RCC 7860 (cell line): Measurements from ENCODE around the gene TCF19.
"Not testable (repeated sequence)": the region's sequence is repeated elsewhere in the genome, so short reads cannot be mapped to it uniquely, and the experiment has no call there.

Experiments
- DNase-seq: peaks from one replicate; pipeline ENCODE4 v3.0.0-alpha.2; 2015; ENCODE audit warnings: low spot score
- FAIRE-seq: peaks from 2 replicates; lab custom pipeline; 2012; peaks lifted over from hg19 to GRCh38; lab: Jason Lieb, UNC

Gene TCF19

GRCh38 chr6:31158863-31159855, 770 bp downstream of the TCF19 start:
- DNase-seq (peak; percentile 35), FAIRE-seq (no peak)

GRCh38 chr6:31161216-31162126, 3.1 kb downstream of the TCF19 start:
- DNase-seq, result no peak
- no peak for FAIRE-seq

DNA sequence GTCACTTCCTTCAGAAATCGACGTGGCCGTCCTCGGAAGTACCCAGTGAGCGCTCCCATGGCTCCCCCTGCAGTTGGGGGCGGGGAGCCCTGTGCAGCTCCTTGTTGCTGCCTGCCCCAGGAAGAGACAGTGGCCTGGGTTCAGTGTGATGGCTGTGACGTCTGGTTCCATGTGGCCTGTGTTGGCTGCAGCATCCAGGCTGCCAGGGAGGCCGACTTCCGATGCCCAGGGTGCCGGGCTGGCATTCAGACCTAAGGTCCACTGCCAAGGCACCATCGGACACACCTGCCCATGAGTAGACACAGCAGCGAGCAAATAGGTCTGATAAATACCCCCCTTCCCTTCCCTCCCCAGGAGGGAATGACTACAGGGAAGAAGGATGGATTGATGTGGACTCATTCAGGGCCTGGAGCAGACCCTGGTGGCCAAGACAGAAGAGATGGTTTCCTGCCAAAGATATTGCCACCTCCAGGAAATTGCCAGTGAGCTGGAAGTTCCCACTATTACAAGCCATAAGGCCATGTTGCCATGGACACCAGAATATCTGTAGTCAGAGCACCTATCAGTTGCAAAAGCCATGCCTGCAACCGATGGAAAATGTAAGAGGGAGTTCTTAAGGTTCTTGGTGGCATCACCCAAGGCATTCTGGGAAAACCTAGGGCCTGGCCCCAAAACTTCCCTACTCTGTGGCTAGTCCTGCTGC, 4.2 kb downstream of the TCF19 start:
- FAIRE-seq (no peak), DNase-seq (no peak)

DNA sequence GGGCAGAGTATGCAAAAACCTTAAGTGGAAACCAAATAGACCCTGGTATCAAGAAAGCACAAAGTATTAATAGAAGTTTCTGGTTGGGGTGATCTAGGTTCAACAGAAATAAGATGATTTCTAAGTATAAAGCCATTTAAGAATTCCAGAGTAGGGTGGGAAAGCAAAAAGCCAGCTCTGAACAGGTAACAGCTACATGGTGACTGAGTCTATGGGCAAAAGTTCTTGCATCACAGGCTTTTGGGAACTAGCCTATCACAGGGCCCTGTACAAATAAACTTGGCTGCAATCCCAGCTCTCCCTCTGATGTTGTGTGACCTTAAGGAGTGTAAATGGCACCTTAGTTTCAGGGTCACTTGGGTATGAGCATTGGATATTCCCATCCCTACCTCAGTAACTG, 5.5 kb downstream of the TCF19 start:
- DNase-seq, result no peak
- FAIRE-seq, result no peak

DNA sequence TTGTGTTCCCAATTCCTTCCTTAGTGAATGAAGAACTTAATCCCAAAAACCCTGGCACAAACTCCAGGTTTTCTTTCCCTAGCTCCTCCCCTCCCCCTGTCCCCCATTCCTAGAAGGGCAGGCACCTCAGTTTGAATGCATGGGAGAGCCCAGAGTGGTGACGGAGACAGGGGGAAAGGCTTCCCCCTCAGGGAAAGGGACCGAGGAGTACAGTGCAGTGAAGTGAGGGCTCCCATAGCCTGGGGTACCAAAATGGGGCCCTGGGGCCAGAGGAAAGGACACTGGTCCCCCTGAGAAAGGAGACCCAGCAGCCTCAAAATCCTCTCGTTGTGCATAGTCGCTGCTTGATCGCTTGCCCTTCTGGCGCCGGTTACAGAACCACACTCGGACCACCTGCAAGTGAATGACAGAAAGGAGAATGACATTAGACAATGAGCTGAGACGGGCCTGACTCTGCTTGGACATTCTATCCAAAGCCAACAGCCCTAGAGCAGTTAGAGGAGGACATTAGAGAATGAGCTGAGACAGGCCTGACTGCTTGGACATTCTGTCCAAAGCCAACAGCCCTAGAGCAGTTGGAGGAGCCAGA, 6.2 kb downstream of the TCF19 start:
- DNase-seq, FAIRE-seq: not testable (repeated sequence)

DNA sequence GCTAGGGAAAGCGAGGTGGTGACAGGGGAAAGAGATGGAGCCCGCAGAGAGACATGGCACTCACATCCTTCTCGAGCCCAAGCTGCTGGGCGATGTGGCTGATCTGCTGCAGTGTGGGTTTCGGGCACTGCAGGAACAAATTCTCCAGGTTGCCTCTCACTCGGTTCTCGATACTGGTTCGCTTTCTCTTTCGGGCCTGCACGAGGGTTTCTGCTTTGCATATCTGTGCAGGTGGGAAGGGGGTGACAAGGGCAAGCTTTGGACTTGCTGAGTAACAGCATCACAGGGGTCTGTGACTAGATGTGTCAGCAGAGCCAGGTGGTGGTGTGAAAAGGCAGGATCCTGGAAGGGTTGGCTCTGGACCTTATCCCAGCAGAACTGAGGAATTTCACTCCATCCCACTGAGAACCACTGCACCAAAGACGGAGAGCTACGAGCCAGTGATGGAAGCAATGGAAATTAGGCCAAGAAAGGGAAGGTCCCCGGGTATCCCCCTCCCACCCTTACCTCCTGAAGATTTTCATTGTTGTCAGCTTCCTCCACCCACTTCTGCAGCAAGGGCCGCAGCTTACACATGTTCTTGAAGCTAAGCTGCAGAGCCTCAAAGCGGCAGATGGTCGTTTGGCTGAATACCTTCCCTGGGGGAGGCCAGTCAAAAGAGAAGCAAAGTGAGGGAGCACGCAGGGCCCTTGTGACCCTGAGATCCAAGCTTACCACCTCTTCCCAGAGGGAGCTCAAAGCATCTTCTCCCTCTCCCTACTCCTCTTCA, 6.9 kb downstream of the TCF19 start:
- not testable (repeated sequence) for FAIRE-seq, DNase-seq

- no peak for DNase-seq
Observed at GRCh38 chr6:31165986-31166385, 7.6 kb downstream of the TCF19 start.

DNA sequence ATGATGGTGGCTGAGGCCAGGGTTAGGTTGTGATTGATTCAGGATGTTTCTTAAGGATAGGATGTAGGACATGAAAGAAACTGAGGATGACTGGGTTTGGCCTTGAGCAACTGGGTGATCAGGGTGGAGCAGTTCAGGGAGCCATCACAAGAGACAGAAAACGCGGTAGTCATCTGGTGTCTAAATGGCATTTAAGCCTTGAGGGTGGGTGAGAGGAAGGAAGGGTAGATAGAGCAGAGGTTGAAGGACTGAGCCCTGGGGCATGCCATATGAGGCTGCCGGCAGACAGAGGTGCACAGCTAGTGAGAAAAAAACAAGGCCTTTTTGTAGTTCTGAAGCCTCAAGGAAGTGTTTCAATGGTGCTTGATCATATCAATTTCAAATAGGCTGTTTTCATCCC, 10.2 kb downstream of the TCF19 start:
- FAIRE-seq (no peak), DNase-seq (no peak)

More at GRCh38 chr6:31165986-31166385, 7.6 kb downstream of the TCF19 start:
- no peak for FAIRE-seq

- FAIRE-seq (no peak), DNase-seq (no peak)
Observed at GRCh38 chr6:31169123-31169857, 10.9 kb downstream of the TCF19 start.

DNA sequence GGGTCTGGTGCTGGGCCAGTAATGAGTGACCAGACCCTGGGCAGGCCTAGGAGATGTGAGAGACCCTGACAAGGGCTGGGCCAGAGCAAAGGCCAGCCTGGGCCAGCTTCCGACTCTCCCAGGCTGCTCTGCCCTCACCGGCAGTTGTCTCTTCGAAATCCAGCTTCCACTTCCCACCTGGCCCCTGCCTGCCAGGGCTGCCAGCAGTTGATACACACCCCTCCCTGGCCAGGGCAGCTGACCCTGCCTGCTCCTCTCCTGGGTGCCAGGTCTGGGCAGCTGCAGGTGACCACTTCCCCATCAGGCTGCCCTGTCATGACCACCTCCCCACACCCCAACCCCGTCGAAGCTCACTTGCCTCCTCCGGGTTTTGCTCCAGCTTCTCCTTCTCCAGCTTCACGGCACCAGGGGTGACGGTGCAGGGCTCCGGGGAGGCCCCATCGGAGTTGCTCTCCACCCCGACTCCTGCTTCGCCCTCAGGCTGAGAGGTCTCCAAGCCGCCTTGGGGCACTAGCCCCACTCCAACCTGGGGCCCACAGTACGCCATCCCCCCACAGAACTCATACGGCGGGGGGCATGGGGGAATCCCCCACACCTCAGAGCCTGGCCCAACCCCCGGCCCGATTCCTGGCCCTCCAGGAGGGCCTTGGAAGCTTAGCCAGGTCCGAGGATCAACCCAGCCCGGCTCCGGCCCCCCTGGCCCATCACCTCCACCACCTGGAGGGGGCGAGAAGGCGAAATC, 11.6 kb downstream of the TCF19 start:
- not testable (repeated sequence) for DNase-seq

GRCh38 chr6:31170600-31170881, 12.2 kb downstream of the TCF19 start, which contains the start of gene POU5F1:
Gene POU5F1, minus strand, starts transcription at chr6:31170682. Its CDS starts 62 bp downstream, at chr6:31170620.
- no peak for DNase-seq
- FAIRE-seq, result no peak

More for the DNA sequence above, 11.6 kb downstream of the TCF19 start:
- not testable (repeated sequence) for FAIRE-seq

- no peak for DNase-seq
- no peak for FAIRE-seq
Observed at GRCh38 chr6:31170987-31171671, 12.7 kb downstream of the TCF19 start.

GRCh38 chr6:31171931-31172905, 13.8 kb downstream of the TCF19 start:
- FAIRE-seq, result no peak

GRCh38 chr6:31172973-31173384, 14.6 kb downstream of the TCF19 start:
- no peak for FAIRE-seq
- no peak for DNase-seq

More at GRCh38 chr6:31171931-31172905, 13.8 kb downstream of the TCF19 start:
- DNase-seq, result no peak

GRCh38 chr6:31173406-31173805, 15.0 kb downstream of the TCF19 start:
- DNase-seq, result no peak
- FAIRE-seq, result no peak

DNA sequence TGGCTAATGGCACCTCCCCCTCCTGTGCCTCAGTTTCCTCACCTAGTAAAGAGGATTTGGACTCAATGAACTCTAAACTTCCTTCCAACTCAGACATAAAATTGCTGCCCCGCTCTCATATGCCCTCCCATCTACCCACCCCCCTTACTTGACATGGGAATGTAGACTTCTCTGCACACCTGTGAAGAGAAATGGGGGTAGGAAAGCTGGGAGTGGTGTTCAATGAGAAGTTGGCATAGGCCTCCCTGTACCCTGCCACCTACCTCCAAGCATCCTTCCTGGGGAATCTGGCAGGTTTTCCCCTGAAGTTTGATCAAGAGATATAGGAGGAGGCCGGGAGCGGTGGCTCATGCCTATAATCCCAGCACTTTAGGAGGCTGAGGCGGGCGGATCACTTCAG, 16.0 kb downstream of the TCF19 start:
- no peak for FAIRE-seq
- DNase-seq, result no peak
